ENCODE measurements around the gene CKAP2L. TPM values are rescaled to one million over a fixed set of nuclear protein-coding genes. Genes with fewer than 3 reads are reported as not detected.

The CKAP2L gene
- total and polyA plus RNA-seq, 9 donors: 0.11 to 1.4 (median 0.15) TPM; not detected in 3

- H3K27ac ChIP-seq: no peak overlapping the region
- no peaks in the 10 kb centered on the region for H3K9me3 ChIP-seq
- WGBS, 3 donors: 56 to 59% (median 57%) methylated on average over 3 of the region's 3 CpGs
- H3K4me1 ChIP-seq (ENCODE audit: insufficient read depth): no peaks in the 10 kb centered on the region
- intact Hi-C loops (cut with DNase I): no loop called here
- no peak for DNase-seq
- H3K36me3 ChIP-seq: no peaks in the 10 kb centered on the region
- no peak for TF ChIP-seq EP300 (IDR thresholded peaks at IDR 0.05)
- TF ChIP-seq POLR2A (IDR thresholded peaks at IDR 0.05): no peak
- no peak for TF ChIP-seq CTCF (IDR thresholded peaks at IDR 0.05)
- H3K4me3 ChIP-seq: no peak overlapping the region
- H3K27me3 ChIP-seq: no peaks in the 10 kb centered on the region
These were observed 64.3 kb downstream of the CKAP2L start for GRCh38 chr2:112699984-112700667.

GRCh38 chr2:112698834-112699515 lies 65.4 kb downstream of the CKAP2L start:
- no peaks in the 10 kb centered on the region for H3K27me3 ChIP-seq
- no peak overlapping the region for H3K27ac ChIP-seq
- no peaks in the 10 kb centered on the region for H3K4me1 ChIP-seq (ENCODE audit: insufficient read depth)
- no peaks in the 10 kb centered on the region for H3K9me3 ChIP-seq
- TF ChIP-seq POLR2A (IDR thresholded peaks at IDR 0.05): no peak
- no peak for TF ChIP-seq EP300 (IDR thresholded peaks at IDR 0.05)
- no peak for TF ChIP-seq CTCF (IDR thresholded peaks at IDR 0.05)
- intact Hi-C loops (cut with DNase I): no loop called here
- 77 to 78% (median 77%) methylated on average over 3 of the region's 3 CpGs for WGBS, 3 donors
- H3K36me3 ChIP-seq: no peaks in the 10 kb centered on the region
- no peak for DNase-seq
- no peak overlapping the region for H3K4me3 ChIP-seq

GRCh38 chr2:112694182-112694581 lies 70.2 kb downstream of the CKAP2L start:
- 95 to 97% (median 96%) methylated on average over 11 to 12 of the region's 12 CpGs for WGBS, 3 donors
- no peak overlapping the region for H3K27ac ChIP-seq
- H3K36me3 ChIP-seq: no peaks in the 10 kb centered on the region
- H3K27me3 ChIP-seq: no peaks in the 10 kb centered on the region
- no peak for TF ChIP-seq CTCF (IDR thresholded peaks at IDR 0.05)
- no peak for TF ChIP-seq EP300 (IDR thresholded peaks at IDR 0.05)
- no peak for TF ChIP-seq POLR2A (IDR thresholded peaks at IDR 0.05)
- no peaks in the 10 kb centered on the region for H3K4me1 ChIP-seq (ENCODE audit: insufficient read depth)
- H3K9me3 ChIP-seq: no peaks in the 10 kb centered on the region
- no peak overlapping the region for H3K4me3 ChIP-seq
- DNase-seq: no peak
- intact Hi-C loops (cut with DNase I): no loop called here

GRCh38 chr2:112693596-112693995 lies 70.8 kb downstream of the CKAP2L start:
- DNase-seq: no peak
- intact Hi-C loops (cut with DNase I): no loop called here

More at GRCh38 chr2:112693596-112693995, 70.8 kb downstream of the CKAP2L start:
- H3K4me3 ChIP-seq: no peak overlapping the region
- H3K27me3 ChIP-seq: no peaks in the 10 kb centered on the region
- H3K36me3 ChIP-seq: no peaks in the 10 kb centered on the region
- 87 to 91% (median 89%) methylated on average over 9 of the region's 9 CpGs for WGBS, 3 donors
- no peaks in the 10 kb centered on the region for H3K9me3 ChIP-seq
- no peak overlapping the region for H3K27ac ChIP-seq
- no peak for TF ChIP-seq EP300 (IDR thresholded peaks at IDR 0.05)
- TF ChIP-seq POLR2A (IDR thresholded peaks at IDR 0.05): no peak
- TF ChIP-seq CTCF (IDR thresholded peaks at IDR 0.05): no peak
- H3K4me1 ChIP-seq (ENCODE audit: insufficient read depth): no peaks in the 10 kb centered on the region
